ENCODE data around the gene HMGCL.

Gene HMGCL

GRCh38 chr1:23814016-23814415, 11.2 kb downstream of the HMGCL start:
- H3K9me3 ChIP-seq (ENCODE audit: control insufficient read depth, insufficient read depth, low read depth, low read length), result no peaks in the 10 kb centered on the region

GRCh38 chr1:23810818-23811540, 14.2 kb downstream of the HMGCL start:
- H3K4me3 ChIP-seq (ENCODE audit: low read depth, low read length), result no peak overlapping the region
- H3K27ac ChIP-seq (ENCODE audit: extremely low read depth, low read depth, low read length), result no peak overlapping the region
- no peaks in the 10 kb centered on the region for H3K4me1 ChIP-seq (ENCODE audit: control insufficient read depth, insufficient read depth, low read length)
- H3K36me3 ChIP-seq (ENCODE audit: control insufficient read depth in 2 of 2, insufficient read depth in 1 of 2, low read length in 2 of 2), result peaks cover 0 to 59% of the 10 kb centered on the region in 2 experiments; a peak in 1 of 3 replicates
- 0 out of 2 replicates have a peak, but pooled peaks have one; percentile 17 for TF ChIP-seq KLF1 (tag by site-specific recombination; IDR thresholded peaks at IDR 0.05)
- TF ChIP-seq PRDM4 (tag by site-specific recombination; IDR thresholded peaks at IDR 0.05), result no peak
- TF ChIP-seq ZNF654 (tag by site-specific recombination; IDR thresholded peaks at IDR 0.05; ENCODE audit: low read depth), result peak; percentile 22
- TF ChIP-seq ZBTB48 (tag by site-specific recombination; IDR thresholded peaks at IDR 0.05), result peak; percentile 30; the same call in 1 of the 2 replicates
- peak; percentile 54 for TF ChIP-seq CTCF (tag by site-specific recombination; IDR thresholded peaks at IDR 0.05)
- TF ChIP-seq KLF7 (tag by site-specific recombination; IDR thresholded peaks at IDR 0.05; ENCODE audit: borderline replicate concordance), result peak; percentile 49; the same call in 1 of the 2 replicates
- peak; percentile 73 for TF ChIP-seq ZNF785 (tag by site-specific recombination; IDR thresholded peaks at IDR 0.05)
- TF ChIP-seq ZNF580 (tag by site-specific recombination; IDR thresholded peaks at IDR 0.05), result 0 out of 2 replicates have a peak, but pooled peaks have one; percentile 39
- TF ChIP-seq ZNF175 (tag by site-specific recombination; IDR thresholded peaks at IDR 0.05), result no peak
- ChIA-PET CTCF (interaction anchor here (0.6 to 5.3 kb wide), 23 partner anchors 10 to 235 kb away, joined by 3 to 80 read pairs (median 6); partner anchors contain the start of genes FUCA1, GALE, HMGCL and PITHD1), POLR2A (interaction anchor here (0.6 to 2.5 kb wide), 7 partner anchors 11 to 467 kb away, joined by 3 to 11 read pairs (median 4); partner anchors contain the start of genes GALE, HMGCL, HNRNPR and PITHD1)
- H3K9me3 ChIP-seq (ENCODE audit: control insufficient read depth, insufficient read depth, low read depth, low read length), result no peaks in the 10 kb centered on the region

More at GRCh38 chr1:23814016-23814415, 11.2 kb downstream of the HMGCL start:
- Histone ChIP-seq H3K4me1 (ENCODE audit: control insufficient read depth, insufficient read depth, low read length) (no peaks in the 10 kb centered on the region), H3K36me3 (ENCODE audit: control insufficient read depth in 2 of 2, insufficient read depth in 1 of 2, low read length in 2 of 2) (peaks cover 0 to 66% of the 10 kb centered on the region in 2 experiments; a peak in 1 of 3 replicates), H3K4me3 (ENCODE audit: low read depth, low read length) (no peak overlapping the region), H3K27ac (ENCODE audit: extremely low read depth, low read depth, low read length) (no peak overlapping the region)
- ChIA-PET CTCF (interaction anchor here (0.6 to 1.3 kb wide), 6 partner anchors 10 to 269 kb away, joined by 3 to 6 read pairs (median 3); no protein-coding TSS in a partner anchor), POLR2A (interaction anchor here (0.9 kb wide), 1 partner anchor 11 kb away, joined by 5 read pairs; the partner anchor contains the start of gene HMGCL)
- TF ChIP-seq WT1 (tag by site-specific recombination; IDR thresholded peaks at IDR 0.05), result no peak
- TF ChIP-seq ZNF837 (tag by site-specific recombination; IDR thresholded peaks at IDR 0.05), result no peak
- no peak for TF ChIP-seq ZNF561 (tag by site-specific recombination; IDR thresholded peaks at IDR 0.05; ENCODE audit: borderline replicate concordance)
- no peak for TF ChIP-seq SALL2 (tag by site-specific recombination; IDR thresholded peaks at IDR 0.05; ENCODE audit: borderline replicate concordance)

GRCh38 chr1:23809751-23810171, 15.5 kb downstream of the HMGCL start:
- Histone ChIP-seq H3K36me3 (ENCODE audit: control insufficient read depth in 2 of 2, insufficient read depth in 1 of 2, low read length in 2 of 2) (peaks cover 0 to 60% of the 10 kb centered on the region in 2 experiments; a peak in 1 of 3 replicates), H3K4me1 (ENCODE audit: control insufficient read depth, insufficient read depth, low read length) (no peaks in the 10 kb centered on the region), H3K9me3 (ENCODE audit: control insufficient read depth, insufficient read depth, low read depth, low read length) (no peaks in the 10 kb centered on the region), H3K4me3 (ENCODE audit: low read depth, low read length) (no peak overlapping the region), H3K27ac (ENCODE audit: extremely low read depth, low read depth, low read length) (no peak overlapping the region)
- POLR2A ChIA-PET, result interaction anchor here (0.6 to 2.5 kb wide), 3 partner anchors 9 to 36 kb away, joined by 4 to 11 read pairs (median 5); partner anchors contain the start of gene GALE
- CTCF ChIA-PET, result interaction anchor here (0.6 to 5.3 kb wide), 34 partner anchors 8 to 476 kb away, joined by 3 to 80 read pairs (median 4); partner anchors contain the start of genes CNR2, FUCA1, GALE and HMGCL
- TF ChIP-seq ZNF658 (tag by site-specific recombination; IDR thresholded peaks at IDR 0.05), result no peak
- TF ChIP-seq ZNF513 (tag by site-specific recombination; IDR thresholded peaks at IDR 0.05), result no peak
- TF ChIP-seq ZNF121 (tag by site-specific recombination; IDR thresholded peaks at IDR 0.05), result no peak
- no peak for TF ChIP-seq ZNF777 (tag by site-specific recombination; IDR thresholded peaks at IDR 0.05; ENCODE audit: borderline replicate concordance)
- TF ChIP-seq ZXDB (tag by site-specific recombination; IDR thresholded peaks at IDR 0.05), result 0 out of 2 replicates have a peak, but pooled peaks have one; percentile 37
- no peak for TF ChIP-seq ZNF221 (tag by site-specific recombination; IDR thresholded peaks at IDR 0.05; ENCODE audit: borderline replicate concordance)
- TF ChIP-seq ZNF112 (tag by site-specific recombination; IDR thresholded peaks at IDR 0.05), result no peak
- no peak for TF ChIP-seq ZNF571 (tag by site-specific recombination; IDR thresholded peaks at IDR 0.05)
- TF ChIP-seq ZNF521 (tag by site-specific recombination; IDR thresholded peaks at IDR 0.05), result no peak
- no peak for TF ChIP-seq ZNF707 (tag by site-specific recombination; IDR thresholded peaks at IDR 0.05)
- TF ChIP-seq OSR2 (tag by site-specific recombination; IDR thresholded peaks at IDR 0.05), result 0 out of 2 replicates have a peak, but pooled peaks have one; percentile 39
- no peak for TF ChIP-seq ZNF791 (tag by site-specific recombination; IDR thresholded peaks at IDR 0.05)

All from HEK293 (cell line).